GM18873 (cell line): ENCODE measurements around the gene TK1.

Experiments
- ATAC-seq: cut with Tn5 transposase; IDR thresholded peaks from one replicate; pipeline ENCODE4 v1.9.1; 2021; ENCODE audit warnings: mild to moderate bottlenecking, moderate library complexity, moderate number of reproducible peaks; ENCODE audit not compliant: unreplicated experiment, low FRiP score

Gene TK1

DNA sequence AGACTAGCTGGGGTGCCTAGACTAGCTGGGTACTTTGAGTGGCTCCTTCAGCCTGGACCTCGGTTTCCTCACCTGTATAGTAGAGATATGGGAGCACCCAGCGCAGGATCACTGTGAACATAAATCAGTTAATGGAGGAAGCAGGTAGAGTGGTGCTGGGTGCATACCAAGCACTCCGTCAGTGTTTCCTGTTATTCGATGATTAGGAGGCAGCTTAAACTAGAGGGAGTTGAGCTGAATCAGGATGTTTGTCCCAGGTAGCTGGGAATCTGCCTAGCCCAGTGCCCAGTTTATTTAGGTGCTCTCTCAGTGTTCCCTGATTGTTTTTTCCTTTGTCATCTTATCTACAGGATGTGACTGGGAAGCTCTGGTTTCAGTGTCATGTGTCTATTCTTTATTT is 36.2 kb upstream of the TK1 start:
- no peak for ATAC-seq

DNA sequence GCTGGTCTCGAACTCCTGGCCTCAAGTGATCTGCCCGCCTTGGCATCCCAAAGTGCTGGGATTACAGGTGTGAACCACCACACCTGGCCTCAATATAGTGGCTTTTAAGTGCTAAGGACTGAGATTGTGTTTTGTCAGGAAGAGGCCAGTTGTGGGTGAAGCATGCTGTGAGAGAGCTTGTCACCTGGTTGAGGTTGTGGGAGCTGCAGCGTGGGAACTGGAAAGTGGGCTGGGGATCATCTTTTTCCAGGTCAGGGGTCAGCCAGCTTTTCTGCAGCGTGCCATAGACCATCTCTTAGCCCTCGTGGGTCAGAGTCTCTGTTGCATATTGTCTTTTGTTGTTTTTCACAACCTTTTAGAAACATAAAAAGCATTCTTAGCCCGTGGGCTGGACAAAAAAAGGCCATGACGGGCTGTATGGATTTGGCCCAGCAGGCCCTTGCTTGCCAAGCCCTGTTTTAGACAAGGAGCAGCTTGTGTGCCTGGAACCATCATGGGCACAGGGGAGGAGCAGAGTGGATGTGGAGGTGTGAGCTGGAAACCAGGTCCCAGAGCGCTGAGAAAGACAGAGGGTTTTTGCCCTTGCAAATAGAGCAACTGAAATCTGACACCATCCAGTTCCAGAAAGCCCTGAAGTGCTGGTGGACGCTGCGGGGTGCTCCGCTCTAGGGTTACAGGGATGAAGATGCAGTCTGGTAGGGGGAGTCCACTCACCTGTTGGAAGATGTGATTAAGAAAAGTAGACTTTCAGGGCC is 32.7 kb upstream of the TK1 start:
- no peak for ATAC-seq

DNA sequence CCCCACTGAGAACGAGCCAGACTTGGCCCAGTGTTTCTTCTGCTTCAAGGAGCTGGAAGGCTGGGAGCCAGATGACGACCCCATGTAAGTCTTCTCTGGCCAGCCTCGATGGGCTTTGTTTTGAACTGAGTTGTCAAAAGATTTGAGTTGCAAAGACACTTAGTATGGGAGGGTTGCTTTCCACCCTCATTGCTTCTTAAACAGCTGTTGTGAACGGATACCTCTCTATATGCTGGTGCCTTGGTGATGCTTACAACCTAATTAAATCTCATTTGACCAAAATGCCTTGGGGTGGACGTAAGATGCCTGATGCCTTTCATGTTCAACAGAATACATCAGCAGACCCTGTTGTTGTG is 27.8 kb upstream of the TK1 start:
- no peak for ATAC-seq

DNA sequence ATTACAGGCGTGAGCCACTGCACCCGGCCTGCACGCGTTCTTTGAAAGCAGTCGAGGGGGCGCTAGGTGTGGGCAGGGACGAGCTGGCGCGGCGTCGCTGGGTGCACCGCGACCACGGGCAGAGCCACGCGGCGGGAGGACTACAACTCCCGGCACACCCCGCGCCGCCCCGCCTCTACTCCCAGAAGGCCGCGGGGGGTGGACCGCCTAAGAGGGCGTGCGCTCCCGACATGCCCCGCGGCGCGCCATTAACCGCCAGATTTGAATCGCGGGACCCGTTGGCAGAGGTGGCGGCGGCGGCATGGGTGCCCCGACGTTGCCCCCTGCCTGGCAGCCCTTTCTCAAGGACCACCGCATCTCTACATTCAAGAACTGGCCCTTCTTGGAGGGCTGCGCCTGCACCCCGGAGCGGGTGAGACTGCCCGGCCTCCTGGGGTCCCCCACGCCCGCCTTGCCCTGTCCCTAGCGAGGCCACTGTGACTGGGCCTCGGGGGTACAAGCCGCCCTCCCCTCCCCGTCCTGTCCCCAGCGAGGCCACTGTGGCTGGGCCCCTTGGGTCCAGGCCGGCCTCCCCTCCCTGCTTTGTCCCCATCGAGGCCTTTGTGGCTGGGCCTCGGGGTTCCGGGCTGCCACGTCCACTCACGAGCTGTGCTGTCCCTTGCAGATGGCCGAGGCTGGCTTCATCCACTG is 27.3 kb upstream of the TK1 start, which contains the start of gene BIRC5:
Gene BIRC5, plus strand, starts transcription at position 238 of the 690 bp plus-strand sequence. Its CDS starts 64 bp downstream, at position 302.
- no peak for ATAC-seq

DNA sequence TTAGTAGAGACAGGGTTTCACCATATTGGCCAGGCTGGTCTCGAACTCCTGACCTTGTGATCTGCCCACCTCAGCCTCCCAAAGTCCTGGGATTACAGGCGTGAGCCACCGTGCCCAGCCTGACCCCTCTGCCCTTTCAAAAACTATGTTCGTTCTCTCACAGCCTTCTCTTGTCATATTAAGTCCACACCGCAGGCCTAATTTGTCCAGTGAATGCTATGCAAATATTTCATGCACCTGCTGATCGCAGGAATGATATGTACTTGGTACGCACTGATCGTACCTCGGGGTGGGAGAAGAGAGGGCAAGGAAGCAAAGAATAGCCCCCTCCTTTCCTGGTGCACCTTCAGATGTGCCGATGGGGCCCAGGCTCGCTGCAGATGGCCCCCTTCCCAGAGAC is 24.2 kb upstream of the TK1 start:
- no peak for ATAC-seq

DNA sequence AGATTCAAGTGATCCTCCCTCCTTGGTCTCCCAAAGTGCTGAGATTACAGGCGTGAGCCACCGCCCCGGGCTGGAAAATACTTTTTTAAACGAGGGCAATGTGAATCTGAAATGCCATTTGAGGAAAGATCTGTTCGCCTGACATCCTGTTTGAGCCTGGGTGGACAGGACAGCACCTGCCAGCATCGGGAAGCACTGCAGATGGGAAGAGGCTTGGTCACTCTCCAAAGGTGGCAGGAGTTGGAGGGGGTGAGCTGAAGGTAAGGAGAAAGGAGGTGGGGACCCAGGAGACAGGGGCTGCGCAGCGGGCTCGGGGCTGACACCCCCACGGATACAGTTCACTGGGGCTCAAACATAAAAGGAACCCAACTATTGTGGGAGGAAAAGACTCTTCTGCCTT is 23.3 kb upstream of the TK1 start:
- no peak for ATAC-seq

DNA sequence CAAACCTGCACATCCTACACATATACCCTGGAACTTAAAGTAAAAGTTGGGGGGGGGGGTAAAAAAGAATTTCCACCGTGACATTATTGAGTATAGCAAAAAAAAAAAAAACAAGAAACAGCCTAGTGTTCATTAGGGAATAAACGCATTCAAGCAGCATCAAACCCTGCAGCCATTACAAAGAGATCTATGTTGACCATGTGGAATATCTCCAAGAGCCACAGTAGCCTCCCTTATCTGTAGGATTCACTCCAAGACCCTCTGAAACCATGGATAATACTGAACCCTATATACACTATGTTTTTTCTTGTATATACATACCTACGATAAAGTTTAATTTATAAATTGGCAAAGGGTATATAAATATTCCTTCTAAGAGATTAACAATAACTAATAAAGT is 21.6 kb upstream of the TK1 start:
- no peak for ATAC-seq

DNA sequence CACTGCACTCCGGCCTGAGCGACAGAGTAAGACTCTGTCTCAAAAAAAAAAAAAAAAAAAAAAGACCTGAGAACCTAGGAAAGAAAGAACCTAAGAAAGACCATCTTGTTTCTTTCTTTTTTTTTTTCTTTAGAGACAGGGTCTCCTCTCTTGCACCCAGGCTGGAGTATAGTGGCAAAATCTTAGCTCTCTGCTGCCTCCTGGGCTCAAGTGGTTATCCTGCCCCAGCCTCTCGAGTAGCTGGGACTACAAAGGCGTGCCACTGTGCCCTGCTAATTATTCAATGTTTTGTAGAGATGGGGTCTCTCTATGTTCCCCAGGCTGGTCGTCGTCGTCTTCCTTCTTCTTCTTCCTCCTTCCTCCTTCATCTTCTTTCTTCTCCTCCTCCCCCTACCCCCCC is 19.4 kb upstream of the TK1 start:
- no peak for ATAC-seq

DNA sequence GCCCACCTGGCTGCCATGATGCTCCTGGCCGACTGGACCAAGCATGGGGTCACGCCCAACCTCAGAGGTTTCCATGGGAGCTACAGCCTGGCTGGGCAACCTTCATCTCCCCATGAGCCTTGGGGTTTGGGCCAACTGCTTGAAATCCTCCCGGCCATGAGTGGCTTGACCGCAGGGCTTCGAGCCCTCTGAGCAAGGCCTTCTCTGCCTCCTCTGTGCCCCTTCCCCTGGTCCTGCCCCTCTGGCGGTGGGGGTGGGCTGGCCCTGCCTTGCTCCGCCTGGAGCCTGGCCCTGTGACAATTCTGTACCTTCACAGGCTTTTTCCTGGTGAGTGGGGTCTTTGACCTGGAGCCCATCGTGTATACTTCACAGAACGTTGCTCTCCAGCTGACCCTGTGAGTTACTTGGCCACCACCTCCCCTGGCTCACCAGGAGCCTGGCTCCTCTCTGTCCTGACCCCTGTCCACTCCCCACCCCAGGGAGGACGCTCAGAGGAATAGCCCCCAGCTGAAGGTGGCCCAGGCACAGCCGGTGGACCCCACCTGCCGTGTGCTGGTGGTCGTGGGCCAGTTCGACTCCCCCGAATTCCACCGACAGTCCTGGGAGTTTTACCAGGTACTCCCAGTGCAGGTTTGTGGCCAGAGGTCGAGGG is 18.4 kb upstream of the TK1 start:
- no peak for ATAC-seq

DNA sequence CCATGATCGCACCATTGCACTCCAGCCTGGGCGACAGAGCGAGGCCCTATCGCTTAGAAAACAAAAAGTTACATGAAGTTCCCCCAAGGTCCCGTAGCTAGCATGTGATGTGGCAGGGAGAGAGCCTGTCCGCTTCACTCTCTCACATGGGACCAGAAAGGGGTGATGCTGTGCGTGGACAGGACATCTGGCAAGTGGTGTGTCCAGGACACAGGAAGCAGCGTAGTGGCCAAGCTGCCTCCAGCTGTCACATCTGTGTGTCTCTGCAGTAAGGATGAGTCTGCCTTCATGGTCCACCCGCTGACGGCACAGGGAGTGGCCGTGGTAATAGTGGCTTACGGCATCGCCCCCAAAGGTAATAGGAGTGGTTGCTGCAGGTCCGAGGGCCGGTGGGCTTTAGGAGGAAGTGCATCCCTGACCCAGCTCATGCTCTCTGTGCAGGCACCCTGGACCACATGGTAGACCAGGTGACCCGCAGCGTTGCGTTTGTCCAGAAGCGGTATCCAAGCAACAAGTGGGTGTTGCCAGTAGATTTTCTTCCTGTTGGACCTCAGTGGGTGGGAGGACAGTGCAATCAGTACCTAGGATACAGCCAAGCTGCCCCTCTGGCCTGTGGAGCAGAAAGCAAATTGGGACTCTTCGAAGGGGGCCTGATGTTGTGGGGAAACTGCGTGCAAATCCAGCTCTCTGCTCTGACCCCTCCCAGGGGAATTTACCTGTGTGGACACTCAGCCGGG is 17.7 kb upstream of the TK1 start:
- ATAC-seq = no peak

DNA sequence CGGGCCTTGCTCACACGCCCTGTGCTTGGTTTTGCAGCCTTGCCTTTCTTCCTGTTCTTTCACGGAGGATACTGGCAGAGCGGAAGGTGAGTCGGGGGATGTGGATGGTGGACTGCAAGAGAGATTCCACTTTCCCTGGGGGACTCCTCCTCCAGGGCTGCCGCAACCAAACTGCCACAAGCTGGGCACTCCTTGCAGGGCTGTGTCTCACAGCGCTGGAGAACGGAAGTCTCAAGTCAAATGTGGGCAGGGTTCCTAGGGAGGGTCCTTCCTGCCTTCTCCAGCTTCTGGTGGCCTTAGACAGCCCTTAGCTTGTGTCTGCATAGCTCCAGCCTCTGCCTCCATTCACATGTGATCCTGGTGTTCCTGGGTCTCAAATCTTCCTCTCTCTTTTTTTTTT is 15.8 kb upstream of the TK1 start:
- no peak for ATAC-seq

DNA sequence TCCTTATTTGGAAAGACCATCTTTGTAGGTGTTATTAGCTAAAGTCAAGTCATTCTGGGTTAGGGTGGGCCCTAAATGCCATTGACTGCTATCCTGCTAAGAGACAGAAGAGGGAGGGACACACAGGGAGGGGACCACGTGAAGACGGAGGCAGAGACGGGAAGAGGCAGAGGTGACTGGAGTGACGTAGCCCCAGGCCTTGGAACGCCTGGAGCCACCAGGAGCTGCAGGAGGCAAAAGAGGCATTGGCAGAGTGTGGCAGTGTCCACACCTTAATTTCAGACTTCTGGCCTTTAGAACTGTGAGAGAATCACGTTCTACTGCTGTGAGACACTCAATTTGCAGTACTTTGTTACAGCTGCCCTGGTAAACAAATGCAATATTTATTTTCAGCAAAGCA is 13.6 kb upstream of the TK1 start:
- ATAC-seq = no peak

DNA sequence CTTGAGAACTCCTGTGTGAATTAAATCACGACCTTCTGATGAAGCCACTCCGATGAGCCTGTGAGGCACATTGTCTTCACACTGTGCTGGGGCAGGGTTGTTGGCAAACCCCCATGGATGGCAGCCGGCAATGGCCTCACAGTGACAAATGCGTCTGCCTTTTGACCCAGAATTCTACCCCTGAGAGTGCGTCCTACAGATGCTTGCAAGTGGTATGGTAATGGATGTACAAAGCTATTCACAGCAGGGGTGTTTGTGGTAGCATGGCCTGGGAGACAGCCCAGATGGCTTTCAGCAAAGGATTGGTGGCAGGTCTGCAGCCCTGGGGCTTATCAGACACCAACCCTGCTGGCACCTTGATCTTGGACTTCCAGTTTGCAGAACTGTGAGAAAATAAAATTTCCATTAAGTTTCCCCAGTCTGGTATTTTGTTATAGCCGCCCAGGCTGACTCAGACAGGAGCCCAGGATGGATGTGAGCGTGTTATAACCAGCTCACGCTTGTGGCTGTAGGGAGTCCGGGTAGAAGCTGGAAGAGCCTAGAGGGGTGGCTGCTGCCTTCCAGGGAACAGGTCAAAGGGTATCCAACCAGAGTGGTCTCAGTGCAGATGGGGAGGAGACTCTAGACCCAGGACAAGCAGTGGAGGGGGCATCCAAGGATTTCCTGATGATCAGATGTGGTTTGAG is 10.4 kb upstream of the TK1 start:
- no peak for ATAC-seq

DNA sequence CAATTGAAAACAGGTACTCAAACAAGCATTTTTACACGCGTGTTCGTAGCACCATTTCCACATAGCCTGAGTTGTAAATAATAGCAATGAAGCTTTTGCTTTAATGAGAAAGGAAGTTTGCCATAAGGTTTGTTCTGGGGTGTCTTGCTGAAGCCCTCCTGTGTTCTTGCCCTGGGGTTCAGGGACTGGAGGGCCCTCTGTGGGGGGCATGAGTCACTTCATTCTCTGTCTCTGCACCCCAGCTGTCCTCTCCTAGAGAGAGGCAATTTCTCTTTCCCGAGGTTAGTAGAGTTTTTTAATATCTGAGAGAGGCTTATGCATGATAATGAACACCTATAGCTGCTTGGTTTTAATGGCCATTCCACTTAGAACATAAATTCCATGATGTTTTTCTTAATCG is 9.9 kb upstream of the TK1 start:
- ATAC-seq = no peak

DNA sequence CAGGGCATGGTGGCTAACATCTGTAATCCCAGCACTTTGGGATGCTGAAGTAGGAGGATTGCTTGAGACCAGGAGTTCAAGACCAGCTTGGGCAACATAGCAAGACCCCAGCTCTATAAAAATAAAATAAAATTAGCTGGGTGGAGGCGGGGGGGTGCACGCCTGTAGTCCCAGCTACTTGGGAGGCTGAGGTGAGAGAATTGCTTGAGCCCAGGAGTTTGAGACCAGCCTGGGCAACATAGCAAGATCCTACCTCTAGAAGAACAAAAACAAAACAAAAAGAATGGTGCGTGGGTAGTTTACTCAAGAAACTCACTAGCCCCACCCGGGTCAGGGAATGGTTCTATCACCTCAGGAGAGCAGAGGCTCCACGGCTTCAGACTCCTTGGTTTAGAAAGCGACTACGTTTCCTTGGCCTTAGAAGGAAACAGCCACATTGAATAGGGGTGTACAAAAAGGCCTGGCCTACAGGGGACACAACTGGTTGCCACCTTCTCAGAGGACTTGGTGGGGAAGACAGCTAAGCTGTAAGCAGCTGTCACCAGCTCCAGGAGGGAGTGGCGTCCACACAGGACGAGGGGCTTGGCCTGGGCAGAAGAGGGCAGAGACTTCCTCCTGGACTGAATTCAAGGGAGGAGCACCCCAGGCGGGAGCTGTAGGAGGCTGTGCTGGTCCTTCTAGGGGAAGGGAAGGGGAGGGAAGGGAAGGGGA is 716 bp downstream of the TK1 start:
- no peak for ATAC-seq

DNA sequence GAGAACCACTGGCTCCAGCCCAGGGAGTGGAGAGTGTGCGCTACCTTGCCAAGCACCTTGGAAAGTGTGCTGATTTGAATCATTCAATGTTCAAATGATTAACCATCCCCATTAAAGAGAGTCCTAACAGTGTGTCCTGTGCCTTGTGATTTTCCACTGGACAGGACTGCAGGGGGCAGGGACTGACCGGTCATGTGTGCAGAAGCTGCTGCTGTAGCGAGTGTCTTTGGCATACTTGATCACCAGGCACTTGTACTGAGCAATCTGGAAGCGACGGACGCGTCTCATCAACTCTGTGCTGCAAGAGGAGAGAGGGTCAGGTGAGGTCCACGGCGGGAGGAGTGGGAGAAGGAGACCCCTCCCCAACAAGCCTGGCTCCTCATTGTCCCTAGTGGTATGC is 2.0 kb downstream of the TK1 start:
- no peak for ATAC-seq

DNA sequence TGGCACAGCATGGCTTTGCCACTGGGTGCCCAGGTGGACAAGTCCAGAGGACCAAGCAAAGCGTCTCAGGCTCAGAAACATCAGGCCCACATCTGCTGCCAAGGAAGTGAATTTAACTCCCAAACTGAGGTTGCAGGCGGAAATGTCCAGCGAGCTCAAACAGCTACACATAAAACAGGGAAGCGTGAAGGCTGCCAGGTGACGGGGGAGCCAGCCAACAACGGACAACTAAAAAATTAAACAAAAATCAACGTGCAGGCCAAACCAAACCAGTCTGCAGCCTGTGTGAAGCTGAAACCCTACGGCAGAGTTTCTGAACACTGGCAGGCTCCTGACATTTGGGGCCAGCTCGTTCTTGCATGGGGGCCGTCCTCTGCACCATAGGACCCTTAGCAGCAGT is 2.5 kb downstream of the TK1 start:
- ATAC-seq = no peak

DNA sequence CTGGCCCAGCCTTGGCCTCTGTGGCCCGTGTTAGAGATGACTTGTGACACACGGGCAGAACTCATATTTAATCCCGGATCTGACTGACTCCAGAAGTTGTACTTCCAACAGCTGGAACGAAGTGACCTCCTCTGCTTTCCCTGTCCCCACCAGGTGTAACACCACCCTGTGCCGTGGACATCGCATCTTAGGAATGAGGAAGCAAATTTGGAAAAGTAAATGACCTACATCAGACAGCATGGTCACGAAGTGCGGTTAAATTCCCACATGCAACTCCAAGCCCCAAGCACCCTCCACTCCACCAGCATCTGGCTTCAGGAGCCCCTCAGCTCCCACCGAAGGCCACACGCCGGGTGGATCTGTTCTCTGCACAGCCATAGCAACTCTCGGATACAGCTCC is 2.9 kb downstream of the TK1 start:
- no peak for ATAC-seq

DNA sequence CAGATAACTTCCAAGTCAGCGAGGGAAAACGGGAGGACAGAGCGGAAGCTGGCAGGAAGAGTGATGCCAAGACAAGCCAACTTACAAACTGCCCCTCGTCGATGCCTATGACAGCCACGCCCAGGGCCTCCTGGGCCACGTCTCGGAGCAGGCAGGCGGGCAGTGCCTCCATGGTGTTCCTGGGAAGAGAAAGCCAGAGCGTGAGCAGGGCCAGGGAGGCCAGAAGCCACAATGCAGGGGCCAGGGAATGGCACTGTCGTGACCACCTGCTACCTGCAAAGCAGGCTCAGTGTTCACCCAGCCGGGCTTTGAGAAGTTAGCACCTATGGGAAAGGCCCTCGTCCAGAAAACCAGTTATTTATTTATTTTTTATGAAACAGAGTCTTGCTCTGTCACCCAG is 4.3 kb downstream of the TK1 start:
- no peak for ATAC-seq

DNA sequence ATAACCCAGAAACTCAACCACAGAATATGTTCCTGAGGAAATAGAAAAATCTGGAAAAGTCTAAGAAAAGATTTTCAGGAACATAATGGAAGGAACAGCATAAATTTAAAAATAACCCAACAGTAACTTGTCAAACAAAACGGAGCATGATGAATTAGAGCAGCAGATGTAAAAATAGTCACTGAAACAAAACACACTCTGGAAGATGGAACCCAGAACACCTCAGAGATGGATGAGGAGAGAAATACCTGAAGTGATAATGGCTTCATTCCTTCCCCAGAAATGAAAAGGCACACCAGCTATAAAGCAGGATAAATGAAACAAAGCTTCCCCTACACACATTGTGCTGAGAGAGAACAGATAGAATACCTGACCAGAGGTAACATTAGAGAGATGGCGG is 6.3 kb downstream of the TK1 start:
- ATAC-seq = no peak
